ENCODE data around the gene ABLIM3.

DNA sequence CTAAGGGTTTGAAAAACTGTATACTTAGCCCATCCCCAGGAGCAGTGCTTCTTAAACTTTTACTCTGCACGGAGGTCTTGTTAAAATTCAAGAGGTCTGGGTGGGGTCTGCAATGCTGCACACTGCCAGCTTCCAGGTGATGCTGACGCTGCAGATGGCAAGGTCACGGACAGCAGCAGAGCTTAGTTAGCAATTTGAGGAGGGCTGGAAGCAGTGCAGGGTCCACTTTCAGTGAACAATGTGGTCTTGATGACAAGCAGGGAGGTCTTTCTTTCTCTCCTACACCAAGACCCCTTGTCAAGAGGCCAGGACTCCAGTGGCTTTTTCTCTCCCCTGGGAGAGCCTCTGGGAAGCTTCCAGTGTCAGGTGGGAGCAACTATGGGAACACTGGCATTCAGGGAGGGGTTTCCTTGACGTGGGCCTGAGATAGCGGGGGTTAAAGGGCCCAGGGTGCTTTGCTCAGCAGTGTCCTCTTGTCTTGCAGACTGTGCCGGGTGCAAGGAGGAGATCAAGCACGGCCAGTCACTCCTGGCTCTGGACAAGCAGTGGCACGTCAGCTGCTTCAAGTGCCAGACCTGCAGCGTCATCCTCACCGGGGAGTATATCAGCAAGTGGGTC, 65.3 kb downstream of the ABLIM3 start:
- TF ChIP-seq CTCF (IDR thresholded peaks at IDR 0.05): no peak
- TF ChIP-seq POLR2AphosphoS5 (IDR thresholded peaks at IDR 0.05): no peak

Data from gastroesophageal sphincter (tissue), 3 donors.